Measurements from ENCODE around the gene ANKRD1. TPM values are rescaled to one million over a fixed set of nuclear protein-coding genes. Genes with fewer than 3 reads are reported as not detected.

ANKRD1 gene
- total RNA-seq, 1 donor from 2014 or later: 47.5 TPM

- TF ChIP-seq, protein P1, sequence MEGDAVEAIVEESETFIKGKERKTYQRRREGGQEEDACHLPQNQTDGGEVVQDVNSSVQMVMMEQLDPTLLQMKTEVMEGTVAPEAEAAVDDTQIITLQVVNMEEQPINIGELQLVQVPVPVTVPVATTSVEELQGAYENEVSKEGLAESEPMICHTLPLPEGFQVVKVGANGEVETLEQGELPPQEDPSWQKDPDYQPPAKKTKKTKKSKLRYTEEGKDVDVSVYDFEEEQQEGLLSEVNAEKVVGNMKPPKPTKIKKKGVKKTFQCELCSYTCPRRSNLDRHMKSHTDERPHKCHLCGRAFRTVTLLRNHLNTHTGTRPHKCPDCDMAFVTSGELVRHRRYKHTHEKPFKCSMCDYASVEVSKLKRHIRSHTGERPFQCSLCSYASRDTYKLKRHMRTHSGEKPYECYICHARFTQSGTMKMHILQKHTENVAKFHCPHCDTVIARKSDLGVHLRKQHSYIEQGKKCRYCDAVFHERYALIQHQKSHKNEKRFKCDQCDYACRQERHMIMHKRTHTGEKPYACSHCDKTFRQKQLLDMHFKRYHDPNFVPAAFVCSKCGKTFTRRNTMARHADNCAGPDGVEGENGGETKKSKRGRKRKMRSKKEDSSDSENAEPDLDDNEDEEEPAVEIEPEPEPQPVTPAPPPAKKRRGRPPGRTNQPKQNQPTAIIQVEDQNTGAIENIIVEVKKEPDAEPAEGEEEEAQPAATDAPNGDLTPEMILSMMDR (IDR thresholded peaks at IDR 0.05): no peak
- Histone ChIP-seq H3K36me3 (peaks cover 85% of the 10 kb centered on the region), H3K27me3 (ENCODE audit: low read depth) (no peaks in the 10 kb centered on the region), H3K4me1 (no peaks in the 10 kb centered on the region), H3K4me3 (no peak overlapping the region), H3K27ac (no peak overlapping the region), H3K9me3 (no peaks in the 10 kb centered on the region)
- ATAC-seq (no peak), DNase-seq (no peak)
- intact Hi-C loops (cut with DNase I): no loop called here
Measured at GRCh38 chr10:90893190-90893589, 27.7 kb downstream of the ANKRD1 start.

DNA sequence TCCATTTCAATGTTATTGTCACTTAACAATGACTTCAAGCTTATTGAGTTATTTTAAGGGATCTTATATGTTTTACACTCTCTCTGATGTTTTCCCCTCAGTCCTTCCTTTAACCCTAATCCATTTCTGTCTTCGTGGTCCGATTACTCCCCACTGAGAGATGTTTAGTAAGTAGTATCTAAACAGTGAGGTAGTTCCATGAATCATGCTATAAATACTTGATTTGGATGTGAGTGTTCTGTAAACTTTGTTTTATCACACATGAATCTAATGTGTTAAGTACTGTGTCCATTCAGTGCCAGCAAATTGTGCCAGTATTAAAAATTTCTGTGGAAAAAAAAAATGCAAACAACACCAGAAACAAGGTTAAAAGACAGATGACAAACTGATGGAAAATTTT, 30.5 kb downstream of the ANKRD1 start:
- ATAC-seq (no peak), DNase-seq (no peak)
- no peak overlapping the region for H3K27ac ChIP-seq
- no peaks in the 10 kb centered on the region for H3K27me3 ChIP-seq (ENCODE audit: low read depth)
- no peaks in the 10 kb centered on the region for H3K4me1 ChIP-seq
- no peaks in the 10 kb centered on the region for H3K9me3 ChIP-seq
- intact Hi-C loops (cut with DNase I): no loop called here
- TF ChIP-seq, protein P1 (IDR thresholded peaks at IDR 0.05): no peak
- H3K36me3 ChIP-seq: peaks cover 92% of the 10 kb centered on the region
- no peak overlapping the region for H3K4me3 ChIP-seq

DNA sequence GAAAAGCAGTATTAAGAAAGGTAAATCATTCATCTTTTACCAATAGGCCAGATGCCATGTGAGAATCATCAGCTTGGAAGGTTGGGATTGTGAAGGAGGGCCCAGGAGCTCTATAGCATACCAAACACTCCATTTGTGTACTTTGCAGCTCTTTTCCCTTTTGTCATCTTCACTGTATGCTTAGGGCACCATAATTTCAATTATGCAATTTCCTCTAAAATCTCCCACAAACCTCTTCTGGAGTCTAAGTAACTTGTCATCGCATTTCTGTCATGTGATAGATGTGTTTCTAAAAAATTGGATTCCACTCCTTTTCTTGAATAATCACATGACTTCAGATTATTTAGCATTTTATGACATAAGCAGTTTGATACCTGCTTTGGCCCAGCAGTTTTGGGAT, 31.3 kb downstream of the ANKRD1 start:
- ATAC-seq (no peak), DNase-seq (no peak)
- no peak overlapping the region for H3K27ac ChIP-seq
- no peaks in the 10 kb centered on the region for H3K4me1 ChIP-seq
- no peaks in the 10 kb centered on the region for H3K9me3 ChIP-seq
- TF ChIP-seq, protein P1 (IDR thresholded peaks at IDR 0.05): no peak
- peaks cover 91% of the 10 kb centered on the region for H3K36me3 ChIP-seq
- intact Hi-C loops (cut with DNase I): no loop called here
- H3K27me3 ChIP-seq (ENCODE audit: low read depth): no peaks in the 10 kb centered on the region
- H3K4me3 ChIP-seq: no peak overlapping the region

DNA sequence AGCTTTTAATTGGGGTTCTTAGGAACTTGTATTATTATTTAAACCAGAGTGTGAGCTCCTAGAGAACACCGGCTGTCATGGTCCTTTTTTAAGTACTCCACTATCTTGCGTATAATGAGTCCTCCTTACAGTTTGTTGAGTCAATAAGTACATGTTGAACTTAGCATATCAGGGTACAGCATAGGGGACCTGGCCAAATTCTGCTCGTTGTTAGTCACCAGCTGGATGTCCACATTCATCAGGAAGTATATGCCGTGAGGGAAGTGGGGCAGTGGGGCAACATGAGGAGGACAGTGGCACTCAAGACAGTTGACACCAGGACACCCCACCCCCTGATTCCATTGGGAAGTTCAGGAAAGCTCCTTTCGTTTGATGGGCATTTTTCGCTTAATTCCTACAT, 32.5 kb downstream of the ANKRD1 start:
- Histone ChIP-seq H3K27ac (no peak overlapping the region), H3K36me3 (peaks cover 91% of the 10 kb centered on the region), H3K4me3 (no peak overlapping the region), H3K27me3 (ENCODE audit: low read depth) (no peaks in the 10 kb centered on the region), H3K9me3 (no peaks in the 10 kb centered on the region), H3K4me1 (no peaks in the 10 kb centered on the region)
- ATAC-seq: no peak
- intact Hi-C loops (cut with DNase I): no loop called here
- DNase-seq: no peak
- TF ChIP-seq, protein P1 (IDR thresholded peaks at IDR 0.05): no peak

GRCh38 chr10:90887555-90887954, 33.3 kb downstream of the ANKRD1 start:
- intact Hi-C loops (cut with DNase I): no loop called here
- ATAC-seq (no peak), DNase-seq (no peak)
- Histone ChIP-seq H3K4me3 (no peak overlapping the region), H3K4me1 (no peaks in the 10 kb centered on the region), H3K27ac (no peak overlapping the region), H3K9me3 (no peaks in the 10 kb centered on the region), H3K36me3 (peaks cover 93% of the 10 kb centered on the region), H3K27me3 (ENCODE audit: low read depth) (no peaks in the 10 kb centered on the region)
- TF ChIP-seq, protein P1 (IDR thresholded peaks at IDR 0.05): no peak

GRCh38 chr10:90885176-90885575, 35.7 kb downstream of the ANKRD1 start:
- peaks cover 74% of the 10 kb centered on the region for H3K36me3 ChIP-seq
- H3K27me3 ChIP-seq (ENCODE audit: low read depth): no peaks in the 10 kb centered on the region
- H3K4me3 ChIP-seq: no peak overlapping the region
- intact Hi-C loops (cut with DNase I): no loop called here
- no peaks in the 10 kb centered on the region for H3K4me1 ChIP-seq
- no peak overlapping the region for H3K27ac ChIP-seq
- ATAC-seq (no peak), DNase-seq (no peak)
- no peaks in the 10 kb centered on the region for H3K9me3 ChIP-seq
- TF ChIP-seq, protein P1 (IDR thresholded peaks at IDR 0.05): no peak

All from lower lobe of right lung (tissue), 2 donors.